22Rv1 (cell line): ENCODE results near the gene PPP1R7.

Experiments
- CTCF ChIP-seq: fragments of 450-650 bp; IDR thresholded peaks from 2 replicates; pipeline ENCODE4 v1.5.1; 2017; ENCODE audit warnings: mild to moderate bottlenecking
- ZFX ChIP-seq: fragments of 450-650 bp; IDR thresholded peaks from 2 replicates; pipeline ENCODE4 v1.6.1; 2017; ENCODE audit warnings: antibody characterized with exemption, borderline replicate concordance

- TF ChIP-seq CTCF (no peak), ZFX (no peak)
Measured at GRCh38 chr2:241149675-241149924, 667 bp upstream of the PPP1R7 start.
